GM18907 (cell line): ENCODE results near the gene PCDHA1.
"Not testable (repeated sequence)": the region's sequence is repeated elsewhere in the genome, so short reads cannot be mapped to it uniquely, and the experiment has no call there.

ENCODE experiments used
- ATAC-seq: cut with Tn5 transposase; IDR thresholded peaks from one replicate; pipeline ENCODE4 v1.9.1; 2021; ENCODE audit warnings: mild to moderate bottlenecking, moderate library complexity; ENCODE audit not compliant: unreplicated experiment

Gene PCDHA1

DNA sequence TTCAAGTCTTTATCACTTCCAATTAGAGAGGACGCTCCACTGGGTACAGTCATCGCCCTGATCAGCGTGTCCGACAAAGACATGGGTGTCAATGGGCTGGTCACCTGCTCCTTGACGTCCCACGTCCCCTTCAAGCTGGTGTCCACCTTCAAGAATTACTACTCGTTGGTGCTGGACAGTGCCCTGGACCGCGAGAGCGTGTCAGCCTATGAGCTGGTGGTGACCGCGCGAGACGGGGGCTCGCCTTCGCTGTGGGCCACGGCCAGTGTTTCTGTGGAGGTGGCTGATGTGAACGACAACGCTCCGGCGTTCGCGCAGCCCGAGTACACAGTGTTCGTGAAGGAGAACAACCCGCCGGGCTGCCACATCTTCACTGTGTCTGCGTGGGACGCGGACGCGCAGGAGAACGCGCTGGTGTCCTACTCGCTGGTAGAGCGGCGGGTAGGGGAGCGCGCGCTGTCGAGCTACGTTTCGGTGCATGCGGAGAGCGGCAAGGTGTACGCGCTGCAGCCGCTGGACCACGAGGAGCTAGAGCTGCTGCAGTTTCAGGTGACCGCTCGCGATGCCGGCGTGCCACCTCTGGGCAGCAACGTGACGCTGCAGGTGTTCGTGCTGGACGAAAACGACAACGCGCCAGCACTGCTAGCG is 22.4 kb downstream of the PCDHA1 start:
- ATAC-seq, result not testable (repeated sequence)

- no peak for ATAC-seq
Measured at GRCh38 chr5:140808889-140809291, 22.9 kb downstream of the PCDHA1 start.

DNA sequence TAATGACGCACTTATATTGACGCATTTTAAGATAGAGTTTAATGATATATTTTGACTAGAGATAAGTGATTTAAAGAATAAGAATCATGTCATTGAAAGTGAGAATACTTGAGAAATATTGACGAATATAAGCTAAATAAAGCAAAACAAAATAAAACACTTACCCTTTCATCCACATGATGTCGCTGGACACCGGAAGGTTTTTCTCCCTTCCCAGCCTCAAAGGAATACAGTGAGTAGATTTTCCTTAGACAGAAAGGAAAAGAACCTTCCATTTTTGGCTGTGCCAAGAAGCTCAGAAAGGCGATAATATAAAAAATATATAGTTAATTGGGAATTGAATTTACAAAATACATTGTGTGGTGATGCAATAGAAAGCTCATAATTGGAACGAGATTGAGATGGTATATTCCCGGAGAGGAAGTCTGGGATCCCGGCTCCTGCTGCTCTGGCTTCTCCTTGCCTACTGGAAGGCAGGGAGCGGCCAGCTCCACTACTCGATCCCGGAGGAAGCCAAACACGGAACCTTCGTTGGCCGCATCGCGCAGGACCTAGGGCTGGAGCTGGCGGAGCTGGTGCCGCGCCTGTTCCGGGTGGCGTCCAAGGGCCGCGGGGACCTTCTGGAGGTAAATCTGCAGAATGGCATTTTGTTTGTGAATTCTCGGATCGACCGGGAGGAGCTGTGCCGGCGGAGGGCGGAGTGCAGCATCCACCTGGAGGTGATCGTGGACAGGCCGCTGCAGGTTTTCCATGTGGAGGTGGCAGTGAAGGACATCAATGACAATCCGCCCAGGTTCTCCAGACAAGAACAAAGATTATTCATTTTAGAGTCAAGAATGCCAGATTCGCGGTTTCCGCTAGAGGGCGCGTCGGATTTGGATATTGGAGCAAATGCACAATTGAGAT is 35.7 kb downstream of the PCDHA1 start, which contains the start of gene PCDHA5:
TSS of gene PCDHA5 (plus strand) at position 239 of the 906 bp plus-strand sequence.
- no peak for ATAC-seq

DNA sequence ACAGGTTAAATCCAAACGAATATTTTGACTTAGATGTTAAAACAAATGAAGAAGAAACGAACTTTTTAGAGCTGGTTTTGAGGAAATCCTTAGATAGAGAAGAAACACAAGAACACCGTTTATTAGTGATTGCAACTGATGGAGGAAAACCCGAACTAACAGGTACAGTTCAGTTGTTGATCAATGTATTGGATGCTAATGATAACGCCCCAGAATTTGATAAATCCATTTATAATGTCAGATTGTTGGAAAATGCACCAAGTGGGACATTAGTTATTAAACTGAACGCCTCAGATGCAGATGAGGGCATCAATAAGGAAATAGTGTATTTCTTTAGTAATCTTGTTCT is 36.3 kb downstream of the PCDHA1 start:
- no peak for ATAC-seq

DNA sequence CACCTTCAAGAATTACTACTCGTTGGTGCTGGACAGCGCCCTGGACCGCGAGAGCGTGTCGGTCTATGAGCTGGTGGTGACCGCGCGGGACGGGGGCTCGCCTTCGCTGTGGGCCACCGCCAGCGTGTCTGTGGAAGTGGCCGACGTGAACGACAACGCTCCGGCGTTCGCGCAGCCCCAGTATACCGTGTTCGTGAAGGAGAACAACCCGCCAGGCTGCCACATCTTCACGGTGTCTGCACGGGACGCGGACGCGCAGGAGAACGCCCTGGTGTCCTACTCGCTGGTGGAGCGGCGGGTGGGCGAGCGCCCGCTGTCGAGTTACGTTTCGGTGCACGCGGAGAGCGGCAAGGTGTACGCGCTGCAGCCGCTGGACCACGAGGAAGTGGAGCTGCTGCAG is 37.0 kb downstream of the PCDHA1 start:
- not testable (repeated sequence) for ATAC-seq

DNA sequence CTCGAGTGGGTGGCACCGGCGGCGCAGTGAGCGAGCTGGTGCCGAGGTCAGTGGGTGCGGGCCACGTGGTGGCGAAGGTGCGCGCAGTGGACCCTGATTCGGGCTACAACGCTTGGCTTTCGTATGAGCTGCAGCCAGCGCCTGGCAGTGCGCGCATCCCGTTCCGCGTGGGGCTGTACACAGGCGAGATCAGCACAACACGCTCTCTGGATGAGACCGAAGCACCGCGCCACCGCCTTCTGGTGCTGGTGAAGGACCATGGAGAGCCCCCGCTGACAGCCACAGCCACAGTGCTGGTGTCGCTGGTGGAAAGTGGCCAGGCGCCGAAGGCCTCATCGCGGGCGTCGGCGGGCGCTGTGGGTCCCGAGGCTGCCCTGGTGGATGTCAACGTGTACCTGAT is 37.5 kb downstream of the PCDHA1 start:
- ATAC-seq, result no peak

DNA sequence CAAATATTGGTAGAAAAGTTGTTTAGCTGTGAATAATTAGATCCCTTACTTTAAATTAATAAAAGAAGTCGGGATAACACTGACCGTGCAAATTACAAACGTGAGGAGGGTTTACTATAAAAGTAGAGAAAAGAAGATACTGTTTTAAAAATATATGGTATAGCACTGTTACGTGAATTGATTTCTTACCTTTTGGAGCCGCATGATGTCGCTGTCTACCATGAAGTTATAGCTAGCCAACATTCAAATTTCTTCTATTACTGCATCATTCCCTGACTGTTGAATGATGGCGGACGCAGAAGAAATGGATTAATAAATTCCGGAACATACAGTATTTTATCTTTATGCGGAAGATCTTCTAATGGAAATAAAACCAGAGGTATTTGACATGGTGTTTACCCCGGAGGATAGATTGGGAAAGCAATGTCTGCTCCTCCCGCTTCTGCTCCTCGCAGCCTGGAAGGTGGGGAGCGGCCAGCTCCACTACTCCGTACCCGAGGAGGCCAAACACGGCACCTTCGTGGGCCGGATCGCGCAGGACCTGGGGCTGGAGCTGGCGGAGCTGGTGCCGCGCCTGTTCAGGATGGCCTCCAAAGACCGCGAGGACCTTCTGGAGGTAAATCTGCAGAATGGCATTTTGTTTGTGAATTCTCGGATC is 41.9 kb downstream of the PCDHA1 start, which contains the start of gene PCDHA6:
TSS of gene PCDHA6 (plus strand) at position 257 of the 658 bp plus-strand sequence. CDS start at position 389, 132 bp downstream.
- ATAC-seq, result no peak

GRCh38 chr5:140828362-140828737 is 42.4 kb downstream of the PCDHA1 start:
- no peak for ATAC-seq

- not testable (repeated sequence) for ATAC-seq
Measured at GRCh38 chr5:140829511-140830501, 43.9 kb downstream of the PCDHA1 start.

DNA sequence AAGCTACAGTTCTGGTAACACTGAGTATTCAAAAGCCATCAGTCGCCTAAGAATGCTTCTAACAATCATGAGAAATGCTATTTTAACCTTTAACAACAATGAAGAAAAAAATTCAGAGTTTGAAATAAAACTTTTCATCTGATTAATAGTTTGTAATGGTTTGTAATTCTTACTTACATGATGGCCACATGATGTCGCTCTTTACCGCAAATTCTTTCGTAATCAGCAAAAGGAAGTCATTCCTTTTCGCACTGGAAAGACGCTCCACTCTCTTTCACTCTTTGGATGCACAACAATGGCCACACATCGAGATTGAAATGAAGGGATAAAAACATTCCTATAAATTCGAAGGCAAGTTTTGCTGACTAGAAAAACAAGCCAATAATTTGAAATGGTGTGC is 48.1 kb downstream of the PCDHA1 start, which contains the start of gene PCDHA7:
TSS of gene PCDHA7 (plus strand) at position 277 of the 400 bp plus-strand sequence. CDS start at position 392, 115 bp downstream.
- no peak for ATAC-seq

- ATAC-seq, result not testable (repeated sequence)
Measured at GRCh38 chr5:140834439-140835008, 48.6 kb downstream of the PCDHA1 start.

DNA sequence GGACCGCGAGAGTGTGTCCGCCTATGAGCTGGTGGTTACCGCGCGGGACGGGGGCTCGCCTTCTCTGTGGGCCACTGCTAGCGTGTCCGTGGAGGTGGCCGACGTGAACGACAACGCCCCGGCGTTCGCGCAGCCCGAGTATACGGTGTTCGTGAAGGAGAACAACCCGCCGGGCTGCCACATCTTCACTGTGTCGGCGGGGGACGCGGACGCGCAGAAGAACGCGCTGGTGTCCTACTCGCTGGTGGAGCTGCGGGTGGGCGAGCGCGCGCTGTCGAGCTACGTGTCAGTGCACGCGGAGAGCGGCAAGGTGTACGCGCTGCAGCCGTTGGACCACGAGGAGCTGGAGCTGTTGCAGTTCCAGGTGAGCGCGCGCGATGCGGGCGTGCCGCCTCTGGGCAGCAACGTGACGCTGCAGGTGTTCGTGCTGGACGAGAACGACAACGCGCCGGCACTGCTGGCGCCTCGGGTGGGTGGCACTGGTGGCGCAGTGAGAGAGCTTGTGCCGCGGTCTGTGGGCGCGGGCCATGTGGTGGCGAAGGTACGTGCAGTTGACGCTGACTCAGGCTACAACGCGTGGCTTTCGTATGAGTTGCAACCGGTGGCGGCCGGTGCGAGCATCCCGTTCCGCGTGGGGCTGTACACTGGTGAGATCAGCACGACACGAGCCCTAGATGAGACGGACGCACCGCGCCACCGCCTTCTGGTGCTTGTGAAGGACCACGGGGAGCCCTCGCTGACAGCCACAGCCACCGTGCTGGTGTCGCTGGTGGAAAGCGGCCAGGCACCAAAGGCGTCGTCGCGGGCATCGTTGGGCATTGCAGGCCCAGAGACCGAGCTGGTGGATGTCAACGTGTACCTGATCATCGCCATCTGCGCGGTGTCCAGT is 49.9 kb downstream of the PCDHA1 start:
- ATAC-seq, result no peak

GRCh38 chr5:140840978-140841962 is 55.3 kb downstream of the PCDHA1 start, which contains the start of gene PCDHA8:
PCDHA8 (plus strand) TSS chr5:140841187; CDS start chr5:140841322, 135 bp downstream.
- ATAC-seq, result no peak

DNA sequence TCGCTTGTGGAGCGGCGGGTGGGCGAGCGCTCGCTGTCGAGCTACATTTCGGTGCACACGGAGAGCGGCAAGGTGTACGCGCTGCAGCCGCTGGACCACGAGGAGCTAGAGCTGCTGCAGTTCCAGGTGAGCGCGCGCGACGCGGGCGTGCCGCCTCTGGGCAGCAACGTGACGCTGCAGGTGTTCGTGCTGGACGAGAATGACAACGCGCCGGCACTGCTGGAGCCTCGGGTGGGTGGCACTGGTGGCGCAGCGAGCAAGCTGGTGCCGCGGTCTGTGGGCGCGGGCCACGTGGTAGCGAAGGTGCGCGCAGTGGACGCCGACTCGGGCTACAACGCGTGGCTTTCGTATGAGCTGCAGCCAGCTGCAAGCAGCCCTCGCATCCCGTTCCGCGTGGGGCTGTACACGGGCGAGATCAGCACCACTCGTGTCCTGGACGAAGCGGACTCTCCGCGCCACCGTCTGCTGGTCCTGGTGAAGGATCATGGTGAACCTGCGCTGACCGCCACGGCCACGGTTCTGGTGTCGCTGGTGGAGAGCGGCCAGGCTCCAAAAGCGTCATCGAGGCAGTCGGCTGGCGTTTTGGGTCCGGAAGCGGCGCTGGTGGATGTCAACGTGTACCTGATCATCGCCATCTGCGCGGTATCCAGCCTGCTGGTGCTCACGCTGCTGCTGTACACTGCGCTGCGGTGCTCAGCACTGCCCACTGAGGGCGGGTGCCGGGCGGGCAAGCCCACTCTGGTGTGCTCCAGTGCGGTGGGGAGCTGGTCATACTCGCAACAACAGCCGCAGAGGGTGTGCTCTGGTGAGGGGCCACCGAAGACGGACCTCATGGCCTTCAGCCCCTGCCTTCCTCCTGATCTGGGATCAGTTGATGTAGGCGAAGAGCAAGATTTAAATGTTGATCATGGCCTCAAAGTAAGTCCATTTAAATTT is 57.1 kb downstream of the PCDHA1 start:
- no peak for ATAC-seq

DNA sequence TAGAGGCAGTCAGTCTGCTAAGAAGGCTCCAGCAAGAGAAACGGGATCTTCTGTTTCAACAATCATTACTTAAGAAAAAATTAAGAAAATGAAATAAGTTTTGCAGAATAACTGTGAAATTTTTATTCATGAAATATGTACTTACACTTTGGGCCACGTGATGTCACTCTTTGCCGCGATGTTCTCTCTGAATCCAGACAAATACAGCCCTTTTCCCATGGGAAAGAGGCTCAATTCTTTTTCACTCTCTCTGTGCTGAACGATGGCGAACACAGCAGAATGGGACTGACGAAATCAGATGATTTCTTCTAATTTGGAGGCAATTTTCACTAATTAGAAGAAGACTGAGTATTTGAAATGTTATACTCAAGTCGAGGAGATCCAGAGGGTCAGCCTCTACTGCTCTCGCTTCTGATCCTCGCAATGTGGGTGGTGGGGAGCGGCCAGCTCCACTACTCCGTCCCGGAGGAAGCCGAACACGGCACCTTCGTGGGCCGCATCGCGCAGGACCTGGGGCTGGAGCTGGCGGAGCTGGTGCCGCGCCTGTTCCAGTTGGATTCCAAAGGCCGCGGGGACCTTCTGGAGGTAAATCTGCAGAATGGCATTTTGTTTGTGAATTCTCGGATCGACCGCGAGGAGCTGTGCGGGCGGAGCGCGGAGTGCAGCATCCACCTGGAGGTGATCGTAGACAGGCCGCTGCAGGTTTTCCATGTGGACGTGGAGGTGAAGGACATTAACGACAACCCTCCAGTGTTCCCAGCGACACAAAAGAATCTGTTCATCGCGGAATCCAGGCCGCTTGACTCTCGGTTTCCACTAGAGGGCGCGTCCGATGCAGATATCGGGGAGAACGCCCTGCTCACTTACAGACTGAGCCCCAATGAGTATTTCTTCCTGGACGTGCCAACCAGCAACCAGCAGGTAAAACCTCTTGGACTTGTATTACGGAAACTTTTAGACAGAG is 62.5 kb downstream of the PCDHA1 start, which contains the start of gene PCDHA9:
TSS of gene PCDHA9 (plus strand) at position 244 of the 964 bp plus-strand sequence. CDS start at position 358, 114 bp downstream.
- not testable (repeated sequence) for ATAC-seq
